Dermis microvascular lymphatic vessel endothelial cell (primary cell): ENCODE results near the gene C7orf57. TPM values are rescaled to one million over a fixed set of nuclear protein-coding genes. Genes with fewer than 3 reads are reported as not detected.
"Not testable (repeated sequence)": the region's sequence is repeated elsewhere in the genome, so short reads cannot be mapped to it uniquely, and the experiment has no call there.

Experiments used
- DNase-seq, 2 donors: peaks; one replicate each; pipeline versions ENCODE4 v3.0.0 to v3.0.0-alpha.2; 2010; ENCODE audit warnings: low read depth in 2 of 2
- total RNA-seq: library from RNA; depleted of rRNA; stranded (reverse); fragments of >200 nt; gene quantifications from 2 replicates; pipeline ENCODE4 v1.2.1, GENCODE V29; 2014

Gene C7orf57
- total RNA-seq, result under 0.01 TPM in 1 of 2 replicates, not detected in the other

GRCh38 chr7:48035301-48035966 is at the start of gene C7orf57:
Gene C7orf57 (plus strand): TSS chr7:48035543. CDS start chr7:48036309, 766 bp downstream.
- peak; percentile 76 to 94 for DNase-seq

GRCh38 chr7:47988496-47989386 is 46.6 kb upstream of the C7orf57 start:
- peak in 1 of 2 donors; percentile 12 for DNase-seq

- not testable (repeated sequence) for DNase-seq
These were observed 45.5 kb upstream of the C7orf57 start for GRCh38 chr7:47989607-47990400.

GRCh38 chr7:47990592-47990991 is 44.8 kb upstream of the C7orf57 start:
- DNase-seq, result no peak

GRCh38 chr7:47991270-47991669 is 44.1 kb upstream of the C7orf57 start:
- no peak for DNase-seq

GRCh38 chr7:47991741-47992311 is 43.5 kb upstream of the C7orf57 start:
- DNase-seq, result peak; percentile 31 to 76

GRCh38 chr7:47992446-47992845 is 42.9 kb upstream of the C7orf57 start:
- no peak for DNase-seq

GRCh38 chr7:47999413-47999812 is 35.9 kb upstream of the C7orf57 start:
- DNase-seq, result no peak

GRCh38 chr7:48000164-48000563 is 35.2 kb upstream of the C7orf57 start:
- DNase-seq, result not testable (repeated sequence)

- DNase-seq, result no peak
These were observed 31.3 kb upstream of the C7orf57 start for GRCh38 chr7:48004032-48004431.

GRCh38 chr7:48004638-48005037 is 30.7 kb upstream of the C7orf57 start:
- DNase-seq, result no peak

- DNase-seq, result no peak
These were observed 28.5 kb upstream of the C7orf57 start for GRCh38 chr7:48006866-48007265.

- no peak for DNase-seq
These were observed 26.1 kb upstream of the C7orf57 start for GRCh38 chr7:48009257-48009656.

- no peak for DNase-seq
These were observed 25.4 kb upstream of the C7orf57 start for GRCh38 chr7:48009954-48010353.

- no peak for DNase-seq
These were observed 24.0 kb upstream of the C7orf57 start for GRCh38 chr7:48011323-48011722.

GRCh38 chr7:48011951-48012350 is 23.4 kb upstream of the C7orf57 start:
- no peak for DNase-seq

- no peak for DNase-seq
These were observed 18.7 kb upstream of the C7orf57 start for GRCh38 chr7:48016641-48017040.

GRCh38 chr7:48017674-48018073 is 17.7 kb upstream of the C7orf57 start:
- DNase-seq, result no peak

- no peak for DNase-seq
These were observed 9.7 kb upstream of the C7orf57 start for GRCh38 chr7:48025624-48026023.

- DNase-seq, result no peak
These were observed 6.4 kb upstream of the C7orf57 start, which contains the start of gene SUN3 for GRCh38 chr7:48028938-48029337. Gene SUN3 (minus strand): TSS chr7:48029107. CDS start chr7:48028938, 169 bp downstream.

- no peak for DNase-seq
These were observed 4.2 kb upstream of the C7orf57 start for GRCh38 chr7:48031111-48031510.
